ENCODE results near the gene CNPPD1.

CNPPD1 gene

GRCh38 chr2:219168526-219168925 lies 8.2 kb downstream of the CNPPD1 start:
- no peaks in the 10 kb centered on the region for H3K27me3 ChIP-seq (ENCODE audit: insufficient read depth, poor library complexity, severe bottlenecking)
- peak in 1 of 2 experiments; percentile 26 for DNase-seq (ENCODE audit: low read depth in 1 of 2, low spot score in 1 of 2)
- no peak overlapping the region for H3K27ac ChIP-seq (replicated peaks)
- TF ChIP-seq CTCF (IDR thresholded peaks at IDR 0.05; ENCODE audit: insufficient read depth, low read length) (no peak), GABPA (IDR thresholded peaks at IDR 0.05; ENCODE audit: low read depth) (no peak), SPI1 (IDR thresholded peaks at IDR 0.05; ENCODE audit: borderline replicate concordance, low read depth) (no peak), REST (IDR thresholded peaks at IDR 0.05; ENCODE audit: insufficient replicate concordance, low read depth) (no peak), POLR2AphosphoS5 (IDR thresholded peaks at IDR 0.05; ENCODE audit: low read depth) (no peak)
- no peak overlapping the region for H3K4me3 ChIP-seq (replicated peaks; ENCODE audit: insufficient read depth, low read length)

- H3K27ac ChIP-seq (replicated peaks): no peak overlapping the region
- H3K4me3 ChIP-seq (replicated peaks; ENCODE audit: insufficient read depth, low read length): no peak overlapping the region
- no peak for TF ChIP-seq CTCF (IDR thresholded peaks at IDR 0.05; ENCODE audit: insufficient read depth, low read length)
- no peak for TF ChIP-seq SPI1 (IDR thresholded peaks at IDR 0.05; ENCODE audit: borderline replicate concordance, low read depth)
- TF ChIP-seq POLR2AphosphoS5 (IDR thresholded peaks at IDR 0.05; ENCODE audit: low read depth): no peak
- TF ChIP-seq GABPA (IDR thresholded peaks at IDR 0.05; ENCODE audit: low read depth): no peak
- TF ChIP-seq REST (IDR thresholded peaks at IDR 0.05; ENCODE audit: insufficient replicate concordance, low read depth): no peak
- H3K27me3 ChIP-seq (ENCODE audit: insufficient read depth, poor library complexity, severe bottlenecking): no peaks in the 10 kb centered on the region
- DNase-seq (ENCODE audit: low read depth in 1 of 2, low spot score in 1 of 2): no peak
These were observed 8.7 kb downstream of the CNPPD1 start for GRCh38 chr2:219167997-219168396.

- TF ChIP-seq REST (IDR thresholded peaks at IDR 0.05; ENCODE audit: insufficient replicate concordance, low read depth) (no peak), POLR2AphosphoS5 (IDR thresholded peaks at IDR 0.05; ENCODE audit: low read depth) (no peak), CTCF (IDR thresholded peaks at IDR 0.05; ENCODE audit: insufficient read depth, low read length) (no peak), GABPA (IDR thresholded peaks at IDR 0.05; ENCODE audit: low read depth) (no peak), SPI1 (IDR thresholded peaks at IDR 0.05; ENCODE audit: borderline replicate concordance, low read depth) (no peak)
- Histone ChIP-seq H3K27ac (replicated peaks) (no peak overlapping the region), H3K27me3 (ENCODE audit: insufficient read depth, poor library complexity, severe bottlenecking) (no peaks in the 10 kb centered on the region), H3K4me3 (replicated peaks; ENCODE audit: insufficient read depth, low read length) (no peak overlapping the region)
- no peak for DNase-seq (ENCODE audit: low read depth in 1 of 2, low spot score in 1 of 2)
These were observed 11.4 kb downstream of the CNPPD1 start for GRCh38 chr2:219165058-219165911.

Measured in HL-60 (cell line).